Subcutaneous adipose tissue (tissue), 4 donors: Measurements from ENCODE around the gene NEK5. TPM values are rescaled to one million over a fixed set of nuclear protein-coding genes. Genes with fewer than 3 reads are reported as not detected.

Experiments
- total RNA-seq, 4 donors: library from RNA; depleted of rRNA; stranded (reverse); fragments of >200 nt; gene quantifications; one replicate each; pipeline ENCODE4 v1.1.0, GENCODE V29; 2016
- TF ChIP-seq, protein P1 (sequence below): fragments of 450-650 bp; IDR thresholded peaks from one replicate; pipeline ENCODE4 v1.5.1; 2016; ENCODE audit warnings: low read depth, mild to moderate bottlenecking, control low read depth, antibody characterized with exemption, moderate library complexity

The NEK5 gene, protein sequence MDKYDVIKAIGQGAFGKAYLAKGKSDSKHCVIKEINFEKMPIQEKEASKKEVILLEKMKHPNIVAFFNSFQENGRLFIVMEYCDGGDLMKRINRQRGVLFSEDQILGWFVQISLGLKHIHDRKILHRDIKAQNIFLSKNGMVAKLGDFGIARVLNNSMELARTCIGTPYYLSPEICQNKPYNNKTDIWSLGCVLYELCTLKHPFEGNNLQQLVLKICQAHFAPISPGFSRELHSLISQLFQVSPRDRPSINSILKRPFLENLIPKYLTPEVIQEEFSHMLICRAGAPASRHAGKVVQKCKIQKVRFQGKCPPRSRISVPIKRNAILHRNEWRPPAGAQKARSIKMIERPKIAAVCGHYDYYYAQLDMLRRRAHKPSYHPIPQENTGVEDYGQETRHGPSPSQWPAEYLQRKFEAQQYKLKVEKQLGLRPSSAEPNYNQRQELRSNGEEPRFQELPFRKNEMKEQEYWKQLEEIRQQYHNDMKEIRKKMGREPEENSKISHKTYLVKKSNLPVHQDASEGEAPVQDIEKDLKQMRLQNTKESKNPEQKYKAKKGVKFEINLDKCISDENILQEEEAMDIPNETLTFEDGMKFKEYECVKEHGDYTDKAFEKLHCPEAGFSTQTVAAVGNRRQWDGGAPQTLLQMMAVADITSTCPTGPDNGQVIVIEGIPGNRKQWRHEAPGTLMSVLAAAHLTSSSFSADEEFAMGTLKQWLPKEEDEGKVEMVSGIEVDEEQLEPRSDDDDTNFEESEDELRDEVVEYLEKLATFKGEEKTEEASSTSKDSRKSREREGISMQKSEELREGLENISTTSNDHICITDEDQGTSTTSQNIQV
- total RNA-seq = under 1 TPM in 3 of 4 donors, not detected in 1; 0.16 to 0.22 (median 0.17) TPM

DNA sequence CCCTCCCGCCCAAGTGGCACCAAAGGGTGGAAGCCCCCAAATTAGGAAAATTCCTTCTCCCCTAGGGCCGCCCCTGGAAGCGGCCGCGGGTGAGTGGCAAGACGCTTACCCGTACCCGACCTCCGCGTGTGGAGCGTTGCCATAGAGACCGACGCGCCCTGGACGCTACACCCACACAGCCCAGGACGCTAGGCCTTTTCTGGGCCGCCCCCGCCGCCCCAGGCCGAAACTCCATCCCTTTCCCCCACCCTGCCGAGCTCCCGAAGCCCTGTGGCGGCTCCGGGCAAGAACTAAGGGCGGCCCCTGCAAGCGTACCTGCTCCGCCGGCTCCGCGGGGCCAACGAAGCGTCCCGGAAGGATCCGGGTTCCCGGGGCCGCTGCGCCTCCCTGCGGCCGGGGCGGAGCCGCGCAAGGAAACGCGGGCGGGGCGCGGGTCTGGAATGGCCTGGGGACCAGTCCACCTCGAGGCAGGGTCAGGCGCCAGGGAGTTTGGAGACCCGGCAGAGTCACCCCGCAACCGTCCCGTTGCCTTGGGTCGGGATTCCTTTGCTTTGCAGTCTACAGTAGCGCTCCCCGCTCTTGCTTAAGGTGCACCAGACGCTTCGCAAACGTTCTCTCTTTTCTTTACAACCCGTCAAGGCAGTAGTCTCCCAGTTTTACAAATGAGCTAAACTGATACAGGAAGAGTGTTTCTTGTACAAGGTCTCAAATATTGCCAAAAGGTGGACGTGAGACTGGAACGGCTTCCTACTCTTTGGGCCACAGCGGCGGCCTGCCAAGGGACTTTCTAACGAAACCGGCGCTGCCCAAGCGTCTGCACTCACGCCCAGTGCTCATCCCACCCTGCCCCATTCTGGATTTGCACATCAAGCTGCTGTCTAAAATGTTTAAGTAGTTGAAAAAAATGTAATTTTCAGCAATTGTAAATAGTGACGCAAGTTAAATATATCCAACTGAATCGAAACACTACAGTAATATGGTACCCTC, at the start of gene NEK5:
Gene NEK5 (minus strand): TSS at position 360 of the 987 bp plus-strand sequence. CDS start 1,591 bp downstream, outside the sequence.
- TF ChIP-seq, protein P1, sequence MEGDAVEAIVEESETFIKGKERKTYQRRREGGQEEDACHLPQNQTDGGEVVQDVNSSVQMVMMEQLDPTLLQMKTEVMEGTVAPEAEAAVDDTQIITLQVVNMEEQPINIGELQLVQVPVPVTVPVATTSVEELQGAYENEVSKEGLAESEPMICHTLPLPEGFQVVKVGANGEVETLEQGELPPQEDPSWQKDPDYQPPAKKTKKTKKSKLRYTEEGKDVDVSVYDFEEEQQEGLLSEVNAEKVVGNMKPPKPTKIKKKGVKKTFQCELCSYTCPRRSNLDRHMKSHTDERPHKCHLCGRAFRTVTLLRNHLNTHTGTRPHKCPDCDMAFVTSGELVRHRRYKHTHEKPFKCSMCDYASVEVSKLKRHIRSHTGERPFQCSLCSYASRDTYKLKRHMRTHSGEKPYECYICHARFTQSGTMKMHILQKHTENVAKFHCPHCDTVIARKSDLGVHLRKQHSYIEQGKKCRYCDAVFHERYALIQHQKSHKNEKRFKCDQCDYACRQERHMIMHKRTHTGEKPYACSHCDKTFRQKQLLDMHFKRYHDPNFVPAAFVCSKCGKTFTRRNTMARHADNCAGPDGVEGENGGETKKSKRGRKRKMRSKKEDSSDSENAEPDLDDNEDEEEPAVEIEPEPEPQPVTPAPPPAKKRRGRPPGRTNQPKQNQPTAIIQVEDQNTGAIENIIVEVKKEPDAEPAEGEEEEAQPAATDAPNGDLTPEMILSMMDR = no peak

DNA sequence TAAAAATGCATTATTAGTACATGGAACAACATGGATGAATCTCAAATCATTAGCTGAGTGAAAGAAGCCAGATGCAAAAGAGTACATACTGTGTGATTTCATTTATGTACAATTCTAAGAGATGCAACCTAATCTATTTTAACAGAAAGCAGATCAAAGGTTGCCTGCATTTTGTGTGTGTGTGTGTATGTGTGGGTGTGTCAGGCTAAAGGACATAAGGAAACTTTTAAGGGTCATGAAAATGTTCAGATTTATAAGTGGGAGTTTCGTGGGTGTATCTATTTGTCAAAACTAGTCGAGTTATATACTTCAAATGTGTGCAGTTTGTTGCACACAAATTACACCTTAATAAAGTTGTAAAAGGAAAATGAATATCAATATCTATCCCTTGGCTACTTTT, 48.4 kb upstream of the NEK5 start:
- TF ChIP-seq, protein P1 = no peak

GRCh38 chr13:52173373-52173772, 44.5 kb upstream of the NEK5 start:
- TF ChIP-seq, protein P1 = no peak

DNA sequence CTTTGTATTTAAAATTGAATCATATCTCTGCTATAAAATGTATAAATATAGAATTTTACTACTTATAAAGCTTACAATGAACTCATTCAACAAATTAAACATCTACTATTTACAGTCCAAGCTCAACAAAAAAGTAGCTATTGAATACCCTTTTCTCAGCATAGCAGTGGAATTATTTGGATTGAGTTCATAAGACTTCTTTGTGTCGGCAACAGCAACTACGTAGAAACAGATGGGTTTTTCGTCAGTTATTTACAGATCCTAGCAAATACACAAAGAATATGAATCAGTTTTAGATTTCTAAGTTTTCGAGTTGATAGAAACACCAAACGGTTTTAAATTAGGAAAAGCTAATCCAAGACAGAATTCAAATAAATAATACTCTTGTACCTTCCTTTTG, 41.0 kb upstream of the NEK5 start:
- TF ChIP-seq, protein P1 = no peak

DNA sequence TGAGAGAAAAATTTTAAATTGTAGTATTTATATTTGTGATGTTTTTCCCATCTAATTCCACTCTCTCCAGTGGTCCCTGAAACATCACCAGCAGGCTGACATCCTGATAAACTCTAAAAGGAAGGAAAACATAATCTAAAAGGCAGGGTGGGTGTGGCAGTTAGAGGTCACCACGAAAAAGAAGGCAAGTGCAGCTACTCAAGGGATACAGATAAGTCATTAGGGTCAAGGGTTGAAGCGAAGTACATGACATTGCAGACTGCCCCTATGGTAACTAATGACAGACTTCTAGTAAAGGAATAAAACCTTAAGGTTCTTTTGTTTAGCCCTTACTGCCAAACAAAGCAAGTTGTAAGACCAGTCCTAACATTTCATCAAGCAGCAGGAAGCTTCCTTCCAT, 36.5 kb upstream of the NEK5 start:
- TF ChIP-seq, protein P1 = no peak

DNA sequence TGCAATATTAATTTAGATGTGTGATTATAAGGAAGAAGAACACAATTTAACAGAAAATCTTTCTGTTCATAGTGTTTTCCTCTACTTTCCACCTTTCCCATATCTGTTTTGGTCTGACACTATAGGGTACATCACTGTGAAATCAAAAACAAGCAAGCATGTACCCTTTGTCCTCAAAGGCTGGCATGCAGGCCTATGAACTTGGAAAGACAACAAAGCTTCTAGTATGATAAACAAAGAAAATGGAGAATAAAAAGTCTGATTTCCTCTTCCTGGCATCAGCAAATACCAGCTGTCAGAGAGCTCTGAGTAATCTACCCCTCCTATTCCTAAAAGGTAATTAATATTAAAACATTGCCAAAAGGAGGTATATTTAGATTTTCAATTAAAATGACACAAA, 36.1 kb upstream of the NEK5 start:
- TF ChIP-seq, protein P1 = no peak
